WTC11 (cell line): ENCODE measurements around the gene XKRX. TPM values are rescaled to one million over a fixed set of nuclear protein-coding genes. Genes with fewer than 3 reads are reported as not detected.

Experiments
- ATAC-seq: fragments of 200-7000 bp; cut with Tn5 transposase; 2 replicates; pipeline ENCODE4 v1.10.0; 2021; ENCODE audit warnings: mild to moderate bottlenecking, moderate library complexity
- CTCF ChIA-PET: fragments of 300-600 bp; sonication (Branson Sonifier 250); formaldehyde crosslinking; loops from one replicate; lab custom pipeline; 2021; ENCODE audit warnings: antibody characterized with exemption; lab: Charles Lee
- POLR2A ChIA-PET: fragments of 350-600 bp; sonication (Branson Sonifier 250); formaldehyde crosslinking; loops from one replicate; lab custom pipeline; 2021; ENCODE audit warnings: antibody characterized with exemption; lab: Charles Lee
- DNase-seq: peaks from one replicate; pipeline ENCODE4 v3.0.0; 2021; ENCODE audit warnings: low spot score
- H3K27ac Mint-ChIP-seq: 2 replicates; pipeline ENCODE4 v1.8.0; 2021; ENCODE audit warnings: mixed read lengths
- H3K27me3 Mint-ChIP-seq: 2 replicates; pipeline ENCODE4 v1.8.0; 2021; ENCODE audit warnings: low read depth, mild to moderate bottlenecking, moderate library complexity, mixed read lengths
- H3K36me3 Mint-ChIP-seq: 2 replicates; pipeline ENCODE4 v1.8.0; 2021; ENCODE audit warnings: mixed read lengths
- H3K4me1 Mint-ChIP-seq: 2 replicates; pipeline ENCODE4 v1.8.0; 2022; ENCODE audit warnings: mixed read lengths
- H3K4me3 Mint-ChIP-seq: 2 replicates; pipeline ENCODE4 v1.8.0; 2021; ENCODE audit warnings: mild to moderate bottlenecking, moderate library complexity, mixed read lengths
- H3K9me3 Mint-ChIP-seq: 2 replicates; pipeline ENCODE4 v1.8.0; 2021; ENCODE audit warnings: mixed read lengths
- ELF4 ChIP-seq: sonication (generic); formaldehyde crosslinking; IDR thresholded peaks from 2 replicates; pipeline ENCODE4 v1.8.1; 2022; ENCODE audit warnings: low read depth, mild to moderate bottlenecking, moderate library complexity, missing genetic modification reagents
- GTF2I ChIP-seq: fragments of 250-450 bp; sonication (Bioruptor Pico); conservative IDR thresholded peaks from 2 replicates; pipeline ENCODE4 v1.4.0; 2021; ENCODE audit warnings: mild to moderate bottlenecking
- JUN ChIP-seq: sonication (generic); formaldehyde crosslinking; IDR thresholded peaks from 2 replicates; pipeline ENCODE4 v1.8.0; 2023; ENCODE audit warnings: mild to moderate bottlenecking, missing genetic modification reagents
- KAT7 ChIP-seq: sonication (generic); formaldehyde crosslinking; IDR thresholded peaks from 2 replicates; pipeline ENCODE4 v1.8.1; 2023; ENCODE audit warnings: missing genetic modification reagents, mild to moderate bottlenecking, borderline replicate concordance
- NR1H2 ChIP-seq: sonication (generic); formaldehyde crosslinking; IDR thresholded peaks from 2 replicates; pipeline ENCODE4 v1.9.0; 2021; ENCODE audit warnings: mild to moderate bottlenecking, moderate library complexity, missing genetic modification reagents
- NR2C2 ChIP-seq: sonication (generic); formaldehyde crosslinking; IDR thresholded peaks from 2 replicates; pipeline ENCODE4 v1.8.0; 2022; ENCODE audit warnings: mild to moderate bottlenecking, missing genetic modification reagents
- NR3C1 ChIP-seq: sonication (generic); formaldehyde crosslinking; conservative IDR thresholded peaks from 2 replicates; pipeline ENCODE4 v1.8.1; 2023; ENCODE audit warnings: low read depth, mild to moderate bottlenecking, missing genetic modification reagents
- SOX15 ChIP-seq: fragments of 250-450 bp; sonication (Bioruptor Pico); IDR thresholded peaks from 2 replicates; pipeline ENCODE4 v1.9.0; 2021; ENCODE audit warnings: mild to moderate bottlenecking
- SP1 ChIP-seq: sonication (generic); formaldehyde crosslinking; conservative IDR thresholded peaks from 2 replicates; pipeline ENCODE4 v1.8.1; 2022; ENCODE audit warnings: missing genetic modification reagents
- TCF7 ChIP-seq: sonication (generic); formaldehyde crosslinking; IDR thresholded peaks from 2 replicates; pipeline ENCODE4 v1.8.0; 2022; ENCODE audit warnings: mild to moderate bottlenecking, low read depth, missing genetic modification reagents, moderate library complexity
- ZNF121 ChIP-seq: sonication (generic); formaldehyde crosslinking; IDR thresholded peaks from 2 replicates; pipeline ENCODE4 v1.8.0; 2023; ENCODE audit warnings: missing genetic modification reagents
- total RNA-seq: library from RNA; stranded (reverse); gene quantifications from 3 replicates; pipeline ENCODE4 v1.2.3, GENCODE V29; 2021
- TF ChIP-seq, protein P1 (sequence below): sonication (generic); formaldehyde crosslinking; IDR thresholded peaks from 2 replicates; pipeline ENCODE4 v1.8.0; 2022; ENCODE audit warnings: mild to moderate bottlenecking, missing genetic modification reagents
- TF ChIP-seq, protein P2 (sequence below): sonication (generic); formaldehyde crosslinking; IDR thresholded peaks from 2 replicates; pipeline ENCODE4 v1.8.1; 2023; ENCODE audit warnings: mild to moderate bottlenecking, missing genetic modification reagents, borderline replicate concordance
- TF ChIP-seq, protein P3 (sequence below): sonication (generic); formaldehyde crosslinking; IDR thresholded peaks from 2 replicates; pipeline ENCODE4 v1.8.1; 2022; ENCODE audit warnings: mild to moderate bottlenecking, missing genetic modification reagents, moderate library complexity, borderline replicate concordance
- TF ChIP-seq, protein P4 (sequence below): sonication (generic); formaldehyde crosslinking; IDR thresholded peaks from 2 replicates; pipeline ENCODE4 v1.8.1; 2023; ENCODE audit warnings: mild to moderate bottlenecking, missing genetic modification reagents, moderate library complexity
- TF ChIP-seq, protein P5 (sequence below): sonication (generic); formaldehyde crosslinking; IDR thresholded peaks from 2 replicates; pipeline ENCODE4 v1.8.1; 2022; ENCODE audit warnings: missing genetic modification reagents, borderline replicate concordance
- TF ChIP-seq, protein P6 (sequence below): fragments of 250-450 bp; sonication (Bioruptor Pico); IDR thresholded peaks from 2 replicates; pipeline ENCODE4 v1.9.0; 2021; ENCODE audit warnings: mild to moderate bottlenecking, borderline replicate concordance
- TF ChIP-seq, protein P7 (sequence below): sonication (generic); formaldehyde crosslinking; IDR thresholded peaks from 2 replicates; pipeline ENCODE4 v1.8.1; 2022; ENCODE audit warnings: mild to moderate bottlenecking, moderate library complexity, missing genetic modification reagents
- TF ChIP-seq, protein P8 (sequence below): sonication (generic); formaldehyde crosslinking; IDR thresholded peaks from 2 replicates; pipeline ENCODE4 v1.8.1; 2023; ENCODE audit warnings: mild to moderate bottlenecking, missing genetic modification reagents

Gene XKRX
- total RNA-seq, 1 experiment from 2014 or later: 1.1 TPM

DNA sequence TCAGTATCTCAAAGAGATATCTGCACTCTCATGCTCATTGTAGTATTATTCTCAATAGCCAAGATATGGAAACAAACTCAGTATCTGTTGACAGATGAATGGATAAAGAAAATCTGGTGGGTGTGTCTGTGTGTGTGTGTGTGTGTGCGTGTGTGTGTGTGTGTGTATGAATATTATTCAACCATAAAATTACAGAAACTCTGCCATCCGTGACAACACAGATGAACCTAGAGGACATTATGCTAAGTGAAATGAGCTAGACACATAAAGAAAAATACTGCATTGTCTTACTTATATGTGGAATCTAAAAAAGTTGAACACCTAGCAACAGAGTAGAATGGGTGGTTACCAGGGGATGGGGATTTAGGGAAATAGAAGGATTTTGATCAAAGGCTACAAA, 13.2 kb downstream of the XKRX start (continued):
- TF ChIP-seq GTF2I: no peak

DNA sequence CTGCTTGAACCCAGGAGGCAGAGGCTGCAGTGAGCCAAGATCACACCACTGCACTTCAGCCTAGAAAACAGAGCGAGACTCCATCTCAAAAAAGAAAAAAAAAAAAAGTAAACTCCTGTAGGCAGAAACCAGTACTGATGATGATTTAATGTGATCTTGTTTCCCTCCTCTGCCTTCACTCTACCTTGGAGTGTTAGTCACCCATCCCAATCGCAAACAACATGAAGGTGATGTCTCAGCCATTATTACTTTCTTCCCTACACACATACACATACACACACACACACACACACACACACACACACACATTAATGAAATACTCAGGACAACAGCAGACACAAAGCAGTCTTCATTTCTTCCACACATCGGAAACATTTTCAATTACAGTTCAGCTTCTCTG, 15.6 kb downstream of the XKRX start:
- POLR2A ChIA-PET: no interaction called here
- CTCF ChIA-PET: no interaction called here
- Mint-ChIP-seq H3K36me3 (no peaks in the 10 kb centered on the region), H3K9me3 (no peaks in the 10 kb centered on the region), H3K4me3 (no peak overlapping the region), H3K27me3 (no peaks in the 10 kb centered on the region), H3K4me1 (peaks cover 13% of the 10 kb centered on the region)
- no peak for DNase-seq
- no peak for ATAC-seq
- TF ChIP-seq NR3C1 (CRISPR knock-in tag) (no peak), KAT7 (CRISPR knock-in tag) (no peak), SP1 (CRISPR knock-in tag) (no peak), JUN (CRISPR knock-in tag) (no peak), NR2C2 (CRISPR knock-in tag) (no peak), NR1H2 (CRISPR knock-in tag) (no peak), GTF2I (no peak), TCF7 (CRISPR knock-in tag) (no peak)
- TF ChIP-seq, protein P1, sequence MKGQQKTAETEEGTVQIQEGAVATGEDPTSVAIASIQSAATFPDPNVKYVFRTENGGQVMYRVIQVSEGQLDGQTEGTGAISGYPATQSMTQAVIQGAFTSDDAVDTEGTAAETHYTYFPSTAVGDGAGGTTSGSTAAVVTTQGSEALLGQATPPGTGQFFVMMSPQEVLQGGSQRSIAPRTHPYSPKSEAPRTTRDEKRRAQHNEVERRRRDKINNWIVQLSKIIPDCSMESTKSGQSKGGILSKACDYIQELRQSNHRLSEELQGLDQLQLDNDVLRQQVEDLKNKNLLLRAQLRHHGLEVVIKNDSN (CRISPR knock-in tag): no peak
- TF ChIP-seq, protein P2, sequence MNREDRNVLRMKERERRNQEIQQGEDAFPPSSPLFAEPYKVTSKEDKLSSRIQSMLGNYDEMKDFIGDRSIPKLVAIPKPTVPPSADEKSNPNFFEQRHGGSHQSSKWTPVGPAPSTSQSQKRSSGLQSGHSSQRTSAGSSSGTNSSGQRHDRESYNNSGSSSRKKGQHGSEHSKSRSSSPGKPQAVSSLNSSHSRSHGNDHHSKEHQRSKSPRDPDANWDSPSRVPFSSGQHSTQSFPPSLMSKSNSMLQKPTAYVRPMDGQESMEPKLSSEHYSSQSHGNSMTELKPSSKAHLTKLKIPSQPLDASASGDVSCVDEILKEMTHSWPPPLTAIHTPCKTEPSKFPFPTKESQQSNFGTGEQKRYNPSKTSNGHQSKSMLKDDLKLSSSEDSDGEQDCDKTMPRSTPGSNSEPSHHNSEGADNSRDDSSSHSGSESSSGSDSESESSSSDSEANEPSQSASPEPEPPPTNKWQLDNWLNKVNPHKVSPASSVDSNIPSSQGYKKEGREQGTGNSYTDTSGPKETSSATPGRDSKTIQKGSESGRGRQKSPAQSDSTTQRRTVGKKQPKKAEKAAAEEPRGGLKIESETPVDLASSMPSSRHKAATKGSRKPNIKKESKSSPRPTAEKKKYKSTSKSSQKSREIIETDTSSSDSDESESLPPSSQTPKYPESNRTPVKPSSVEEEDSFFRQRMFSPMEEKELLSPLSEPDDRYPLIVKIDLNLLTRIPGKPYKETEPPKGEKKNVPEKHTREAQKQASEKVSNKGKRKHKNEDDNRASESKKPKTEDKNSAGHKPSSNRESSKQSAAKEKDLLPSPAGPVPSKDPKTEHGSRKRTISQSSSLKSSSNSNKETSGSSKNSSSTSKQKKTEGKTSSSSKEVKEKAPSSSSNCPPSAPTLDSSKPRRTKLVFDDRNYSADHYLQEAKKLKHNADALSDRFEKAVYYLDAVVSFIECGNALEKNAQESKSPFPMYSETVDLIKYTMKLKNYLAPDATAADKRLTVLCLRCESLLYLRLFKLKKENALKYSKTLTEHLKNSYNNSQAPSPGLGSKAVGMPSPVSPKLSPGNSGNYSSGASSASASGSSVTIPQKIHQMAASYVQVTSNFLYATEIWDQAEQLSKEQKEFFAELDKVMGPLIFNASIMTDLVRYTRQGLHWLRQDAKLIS (CRISPR knock-in tag): no peak
- TF ChIP-seq, protein P3, sequence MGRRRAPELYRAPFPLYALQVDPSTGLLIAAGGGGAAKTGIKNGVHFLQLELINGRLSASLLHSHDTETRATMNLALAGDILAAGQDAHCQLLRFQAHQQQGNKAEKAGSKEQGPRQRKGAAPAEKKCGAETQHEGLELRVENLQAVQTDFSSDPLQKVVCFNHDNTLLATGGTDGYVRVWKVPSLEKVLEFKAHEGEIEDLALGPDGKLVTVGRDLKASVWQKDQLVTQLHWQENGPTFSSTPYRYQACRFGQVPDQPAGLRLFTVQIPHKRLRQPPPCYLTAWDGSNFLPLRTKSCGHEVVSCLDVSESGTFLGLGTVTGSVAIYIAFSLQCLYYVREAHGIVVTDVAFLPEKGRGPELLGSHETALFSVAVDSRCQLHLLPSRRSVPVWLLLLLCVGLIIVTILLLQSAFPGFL: no peak
- TF ChIP-seq, protein P4, sequence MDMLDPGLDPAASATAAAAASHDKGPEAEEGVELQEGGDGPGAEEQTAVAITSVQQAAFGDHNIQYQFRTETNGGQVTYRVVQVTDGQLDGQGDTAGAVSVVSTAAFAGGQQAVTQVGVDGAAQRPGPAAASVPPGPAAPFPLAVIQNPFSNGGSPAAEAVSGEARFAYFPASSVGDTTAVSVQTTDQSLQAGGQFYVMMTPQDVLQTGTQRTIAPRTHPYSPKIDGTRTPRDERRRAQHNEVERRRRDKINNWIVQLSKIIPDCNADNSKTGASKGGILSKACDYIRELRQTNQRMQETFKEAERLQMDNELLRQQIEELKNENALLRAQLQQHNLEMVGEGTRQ (CRISPR knock-in tag): no peak
- TF ChIP-seq, protein P5, sequence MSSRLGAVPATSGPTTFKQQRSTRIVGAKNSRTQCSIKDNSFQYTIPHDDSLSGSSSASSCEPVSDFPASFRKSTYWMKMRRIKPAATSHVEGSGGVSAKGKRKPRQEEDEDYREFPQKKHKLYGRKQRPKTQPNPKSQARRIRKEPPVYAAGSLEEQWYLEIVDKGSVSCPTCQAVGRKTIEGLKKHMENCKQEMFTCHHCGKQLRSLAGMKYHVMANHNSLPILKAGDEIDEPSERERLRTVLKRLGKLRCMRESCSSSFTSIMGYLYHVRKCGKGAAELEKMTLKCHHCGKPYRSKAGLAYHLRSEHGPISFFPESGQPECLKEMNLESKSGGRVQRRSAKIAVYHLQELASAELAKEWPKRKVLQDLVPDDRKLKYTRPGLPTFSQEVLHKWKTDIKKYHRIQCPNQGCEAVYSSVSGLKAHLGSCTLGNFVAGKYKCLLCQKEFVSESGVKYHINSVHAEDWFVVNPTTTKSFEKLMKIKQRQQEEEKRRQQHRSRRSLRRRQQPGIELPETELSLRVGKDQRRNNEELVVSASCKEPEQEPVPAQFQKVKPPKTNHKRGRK (CRISPR knock-in tag): no peak
- TF ChIP-seq, all 79 proteins: peak for 0
- H3K27ac Mint-ChIP-seq: no peak overlapping the region

DNA sequence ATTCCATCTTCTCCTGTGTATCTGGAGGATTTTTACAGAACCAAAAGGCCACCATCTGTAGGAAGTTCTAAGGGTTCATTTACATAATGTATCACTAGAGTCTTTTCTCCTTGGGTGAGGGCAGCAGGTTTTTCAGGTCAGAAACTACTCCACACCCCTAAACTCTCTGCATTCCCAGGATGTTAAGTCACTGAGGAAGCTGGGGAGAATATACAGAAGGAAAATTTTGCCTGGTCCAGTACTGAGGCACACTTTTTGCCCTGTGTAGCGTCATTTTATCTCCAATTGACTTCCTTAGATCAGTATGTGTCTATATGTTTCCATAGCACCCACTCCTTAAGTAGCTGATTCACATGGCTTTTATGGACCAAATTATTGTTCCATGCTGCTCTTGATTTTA, 17.0 kb downstream of the XKRX start:
- DNase-seq (no peak), ATAC-seq (no peak)
- no peaks in the 10 kb centered on the region for H3K36me3 Mint-ChIP-seq
- no peak overlapping the region for H3K4me3 Mint-ChIP-seq
- peaks cover 13% of the 10 kb centered on the region for H3K4me1 Mint-ChIP-seq
- CTCF ChIA-PET: no interaction called here
- no peaks in the 10 kb centered on the region for H3K9me3 Mint-ChIP-seq
- POLR2A ChIA-PET: no interaction called here
- no peak overlapping the region for H3K27ac Mint-ChIP-seq
- no peaks in the 10 kb centered on the region for H3K27me3 Mint-ChIP-seq
- TF ChIP-seq ELF4 (CRISPR knock-in tag): no peak
- TF ChIP-seq, protein P6, sequence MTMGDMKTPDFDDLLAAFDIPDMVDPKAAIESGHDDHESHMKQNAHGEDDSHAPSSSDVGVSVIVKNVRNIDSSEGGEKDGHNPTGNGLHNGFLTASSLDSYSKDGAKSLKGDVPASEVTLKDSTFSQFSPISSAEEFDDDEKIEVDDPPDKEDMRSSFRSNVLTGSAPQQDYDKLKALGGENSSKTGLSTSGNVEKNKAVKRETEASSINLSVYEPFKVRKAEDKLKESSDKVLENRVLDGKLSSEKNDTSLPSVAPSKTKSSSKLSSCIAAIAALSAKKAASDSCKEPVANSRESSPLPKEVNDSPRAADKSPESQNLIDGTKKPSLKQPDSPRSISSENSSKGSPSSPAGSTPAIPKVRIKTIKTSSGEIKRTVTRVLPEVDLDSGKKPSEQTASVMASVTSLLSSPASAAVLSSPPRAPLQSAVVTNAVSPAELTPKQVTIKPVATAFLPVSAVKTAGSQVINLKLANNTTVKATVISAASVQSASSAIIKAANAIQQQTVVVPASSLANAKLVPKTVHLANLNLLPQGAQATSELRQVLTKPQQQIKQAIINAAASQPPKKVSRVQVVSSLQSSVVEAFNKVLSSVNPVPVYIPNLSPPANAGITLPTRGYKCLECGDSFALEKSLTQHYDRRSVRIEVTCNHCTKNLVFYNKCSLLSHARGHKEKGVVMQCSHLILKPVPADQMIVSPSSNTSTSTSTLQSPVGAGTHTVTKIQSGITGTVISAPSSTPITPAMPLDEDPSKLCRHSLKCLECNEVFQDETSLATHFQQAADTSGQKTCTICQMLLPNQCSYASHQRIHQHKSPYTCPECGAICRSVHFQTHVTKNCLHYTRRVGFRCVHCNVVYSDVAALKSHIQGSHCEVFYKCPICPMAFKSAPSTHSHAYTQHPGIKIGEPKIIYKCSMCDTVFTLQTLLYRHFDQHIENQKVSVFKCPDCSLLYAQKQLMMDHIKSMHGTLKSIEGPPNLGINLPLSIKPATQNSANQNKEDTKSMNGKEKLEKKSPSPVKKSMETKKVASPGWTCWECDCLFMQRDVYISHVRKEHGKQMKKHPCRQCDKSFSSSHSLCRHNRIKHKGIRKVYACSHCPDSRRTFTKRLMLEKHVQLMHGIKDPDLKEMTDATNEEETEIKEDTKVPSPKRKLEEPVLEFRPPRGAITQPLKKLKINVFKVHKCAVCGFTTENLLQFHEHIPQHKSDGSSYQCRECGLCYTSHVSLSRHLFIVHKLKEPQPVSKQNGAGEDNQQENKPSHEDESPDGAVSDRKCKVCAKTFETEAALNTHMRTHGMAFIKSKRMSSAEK (CRISPR knock-in tag): no peak
- TF ChIP-seq, protein P7, sequence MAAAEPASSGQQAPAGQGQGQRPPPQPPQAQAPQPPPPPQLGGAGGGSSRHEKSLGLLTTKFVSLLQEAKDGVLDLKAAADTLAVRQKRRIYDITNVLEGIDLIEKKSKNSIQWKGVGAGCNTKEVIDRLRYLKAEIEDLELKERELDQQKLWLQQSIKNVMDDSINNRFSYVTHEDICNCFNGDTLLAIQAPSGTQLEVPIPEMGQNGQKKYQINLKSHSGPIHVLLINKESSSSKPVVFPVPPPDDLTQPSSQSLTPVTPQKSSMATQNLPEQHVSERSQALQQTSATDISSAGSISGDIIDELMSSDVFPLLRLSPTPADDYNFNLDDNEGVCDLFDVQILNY (CRISPR knock-in tag): no peak
- no peak for TF ChIP-seq ZNF121 (CRISPR knock-in tag)
- TF ChIP-seq SOX15: no peak
- TF ChIP-seq, protein P8, sequence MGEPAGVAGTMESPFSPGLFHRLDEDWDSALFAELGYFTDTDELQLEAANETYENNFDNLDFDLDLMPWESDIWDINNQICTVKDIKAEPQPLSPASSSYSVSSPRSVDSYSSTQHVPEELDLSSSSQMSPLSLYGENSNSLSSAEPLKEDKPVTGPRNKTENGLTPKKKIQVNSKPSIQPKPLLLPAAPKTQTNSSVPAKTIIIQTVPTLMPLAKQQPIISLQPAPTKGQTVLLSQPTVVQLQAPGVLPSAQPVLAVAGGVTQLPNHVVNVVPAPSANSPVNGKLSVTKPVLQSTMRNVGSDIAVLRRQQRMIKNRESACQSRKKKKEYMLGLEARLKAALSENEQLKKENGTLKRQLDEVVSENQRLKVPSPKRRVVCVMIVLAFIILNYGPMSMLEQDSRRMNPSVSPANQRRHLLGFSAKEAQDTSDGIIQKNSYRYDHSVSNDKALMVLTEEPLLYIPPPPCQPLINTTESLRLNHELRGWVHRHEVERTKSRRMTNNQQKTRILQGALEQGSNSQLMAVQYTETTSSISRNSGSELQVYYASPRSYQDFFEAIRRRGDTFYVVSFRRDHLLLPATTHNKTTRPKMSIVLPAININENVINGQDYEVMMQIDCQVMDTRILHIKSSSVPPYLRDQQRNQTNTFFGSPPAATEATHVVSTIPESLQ: no peak
